GM18873 (cell line): ENCODE results near the gene SYNE4.
"Not testable (repeated sequence)": the region's sequence is repeated elsewhere in the genome, so short reads cannot be mapped to it uniquely, and the experiment has no call there.

ENCODE experiments used
- ATAC-seq: cut with Tn5 transposase; IDR thresholded peaks from one replicate; pipeline ENCODE4 v1.9.1; 2021; ENCODE audit warnings: mild to moderate bottlenecking, moderate library complexity, moderate number of reproducible peaks; ENCODE audit not compliant: unreplicated experiment, low FRiP score

Gene SYNE4

GRCh38 chr19:35959040-35959967, 49.3 kb downstream of the SYNE4 start:
- ATAC-seq: no peak

- ATAC-seq: no peak
Observed at GRCh38 chr19:35958660-35959039, 50.0 kb downstream of the SYNE4 start.

GRCh38 chr19:35957411-35957810, 51.2 kb downstream of the SYNE4 start:
- not testable (repeated sequence) for ATAC-seq

GRCh38 chr19:35955881-35956634, 52.6 kb downstream of the SYNE4 start:
- ATAC-seq: no peak
